Mucosa of stomach (tissue), 1 donor: Measurements from ENCODE around the gene TMEM106C.

Experiments
- H3K27me3 ChIP-seq: one replicate; pipeline ENCODE4 v1.7.0; 2013; ENCODE audit warnings: mild to moderate bottlenecking, low read length; ENCODE audit not compliant: control insufficient read depth, insufficient read depth
- H3K36me3 ChIP-seq: one replicate; pipeline ENCODE4 v1.7.0; 2013; ENCODE audit warnings: low read length; ENCODE audit not compliant: control insufficient read depth, insufficient read depth
- H3K4me1 ChIP-seq: one replicate; pipeline ENCODE4 v1.7.0; 2013; ENCODE audit warnings: mild to moderate bottlenecking, low read length; ENCODE audit not compliant: control insufficient read depth, insufficient read depth
- H3K4me3 ChIP-seq: one replicate; pipeline ENCODE4 v1.7.0; 2013; ENCODE audit warnings: low read length
- H3K9ac ChIP-seq: one replicate; pipeline ENCODE4 v1.7.0; 2013; ENCODE audit warnings: mild to moderate bottlenecking, low read length, moderate library complexity
- H3K9me3 ChIP-seq: one replicate; pipeline ENCODE4 v1.7.0; 2013; ENCODE audit warnings: mild to moderate bottlenecking, low read length, moderate library complexity; ENCODE audit not compliant: control insufficient read depth
- donor health status: Pancreatic carcinoma.

TMEM106C gene

DNA sequence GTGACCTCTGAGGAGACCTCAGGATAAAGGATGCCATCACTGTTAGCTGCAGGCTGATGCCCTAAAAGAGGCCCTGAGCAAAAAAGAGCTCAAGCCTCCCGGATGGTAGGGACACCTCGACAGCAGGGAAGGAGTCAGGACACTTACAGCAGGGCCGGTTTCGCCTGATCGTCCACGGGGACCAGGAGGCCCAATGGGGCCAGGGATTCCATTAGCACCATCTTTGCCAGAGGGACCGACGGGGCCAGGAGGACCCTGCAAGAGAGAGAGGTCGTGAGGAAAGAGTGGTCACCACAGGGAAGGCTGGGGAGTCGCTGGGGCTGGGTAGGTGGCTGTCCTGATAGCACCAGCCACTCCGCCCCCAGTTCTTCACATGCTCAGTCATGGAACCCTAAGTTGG, 12.4 kb downstream of the TMEM106C start:
- no peak overlapping the region for H3K4me3 ChIP-seq
- no peak overlapping the region for H3K9ac ChIP-seq

DNA sequence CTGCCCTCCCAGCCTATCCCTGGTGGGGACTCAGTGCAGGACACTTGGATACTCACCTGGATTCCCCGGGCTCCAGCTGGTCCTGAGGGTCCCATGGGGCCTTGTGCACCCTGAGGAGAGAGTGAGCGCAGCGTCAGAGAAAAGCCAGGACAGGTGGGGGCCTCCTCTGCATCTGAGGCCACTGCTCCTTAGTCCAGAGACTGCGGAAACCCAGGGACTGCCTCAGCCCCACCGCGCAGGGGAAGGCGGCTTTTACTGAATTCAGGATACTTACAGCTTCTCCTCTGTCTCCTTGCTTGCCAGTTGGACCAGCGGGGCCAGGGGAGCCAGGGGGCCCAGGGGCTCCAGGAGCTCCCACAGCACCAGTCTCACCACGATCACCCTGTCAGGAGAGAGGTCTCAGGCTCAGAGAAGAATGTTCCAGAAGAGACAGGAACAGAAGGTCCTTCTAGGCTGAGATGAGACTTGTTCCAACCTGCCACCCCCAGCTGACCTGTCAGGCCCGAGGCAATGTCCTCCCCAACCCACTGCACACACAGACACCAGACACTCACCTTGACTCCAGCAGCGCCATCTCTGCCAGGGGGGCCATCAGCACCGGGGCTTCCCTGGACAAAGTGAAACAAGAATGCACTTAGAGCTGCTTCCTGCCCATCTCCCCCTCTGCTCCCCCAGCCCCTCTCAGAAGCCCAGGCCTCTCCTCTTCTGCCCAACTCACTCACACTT, 13.8 kb downstream of the TMEM106C start:
- H3K27me3 ChIP-seq: peaks cover 40% of the 10 kb centered on the region
- H3K4me3 ChIP-seq: no peak overlapping the region
- no peaks in the 10 kb centered on the region for H3K36me3 ChIP-seq
- no peaks in the 10 kb centered on the region for H3K9me3 ChIP-seq
- peaks cover 12% of the 10 kb centered on the region for H3K4me1 ChIP-seq
- no peak overlapping the region for H3K9ac ChIP-seq

More for the DNA sequence above, 12.4 kb downstream of the TMEM106C start:
- Histone ChIP-seq H3K4me1 (peaks cover 5% of the 10 kb centered on the region), H3K27me3 (peaks cover 26% of the 10 kb centered on the region), H3K36me3 (no peaks in the 10 kb centered on the region), H3K9me3 (no peaks in the 10 kb centered on the region)

DNA sequence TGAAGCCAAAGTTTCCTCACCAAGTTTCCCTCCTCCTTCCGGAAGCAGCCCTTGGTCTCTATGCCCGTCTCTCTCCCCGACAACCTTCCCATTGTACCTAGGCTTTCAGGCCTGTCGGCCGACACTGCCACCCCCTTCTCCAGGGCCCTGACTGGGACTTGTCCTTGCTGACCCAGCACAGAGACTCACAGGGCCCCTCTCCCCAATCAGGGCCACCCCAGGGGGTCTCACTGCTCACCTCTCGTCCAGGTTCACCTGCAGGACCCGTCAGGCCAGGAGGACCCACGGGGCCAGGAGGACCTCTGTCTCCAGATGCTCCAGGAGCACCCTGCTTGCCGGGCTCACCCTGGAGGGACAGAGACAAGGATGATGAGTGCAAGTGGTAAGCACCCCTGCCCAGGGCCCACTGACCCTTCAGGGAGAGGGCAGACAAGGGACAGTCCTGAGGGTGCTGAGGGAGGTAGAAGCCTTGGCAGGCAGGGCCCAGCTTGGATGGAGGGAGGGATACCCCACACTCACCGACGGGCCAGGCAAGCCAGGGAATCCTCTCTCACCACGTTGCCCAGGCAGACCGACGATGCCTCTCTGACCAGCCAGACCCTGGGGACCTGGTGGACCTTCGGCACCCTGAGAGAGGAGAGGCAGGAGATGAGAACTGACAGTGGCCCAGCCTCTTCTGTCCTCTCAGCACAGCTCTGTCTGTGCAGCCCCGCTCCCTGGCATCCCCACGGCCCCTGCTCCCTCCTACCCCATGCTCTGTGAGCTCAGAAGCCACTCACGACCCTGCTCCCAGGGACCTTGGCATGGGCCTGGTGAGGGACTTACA, 14.6 kb downstream of the TMEM106C start:
- Histone ChIP-seq H3K36me3 (no peaks in the 10 kb centered on the region), H3K4me1 (peaks cover 7% of the 10 kb centered on the region), H3K9me3 (no peaks in the 10 kb centered on the region), H3K27me3 (peaks cover 43% of the 10 kb centered on the region), H3K9ac (no peak overlapping the region), H3K4me3 (no peak overlapping the region)

DNA sequence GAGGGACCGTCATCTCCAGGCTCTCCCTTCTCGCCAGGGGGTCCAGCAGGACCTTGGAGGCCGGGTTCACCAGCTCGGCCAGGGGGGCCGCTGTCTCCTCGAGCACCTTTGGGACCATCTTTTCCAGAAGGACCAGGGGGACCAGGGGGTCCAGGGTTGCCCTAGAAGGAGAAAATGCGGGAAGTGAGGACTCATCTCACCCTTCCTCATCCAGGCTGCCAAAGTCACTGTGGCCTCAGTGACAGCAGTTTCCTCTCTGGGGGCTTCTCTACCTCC, 15.1 kb downstream of the TMEM106C start:
- Histone ChIP-seq H3K27me3 (peaks cover 43% of the 10 kb centered on the region), H3K9me3 (no peaks in the 10 kb centered on the region), H3K4me1 (peaks cover 7% of the 10 kb centered on the region), H3K9ac (no peak overlapping the region), H3K36me3 (no peaks in the 10 kb centered on the region), H3K4me3 (no peak overlapping the region)

DNA sequence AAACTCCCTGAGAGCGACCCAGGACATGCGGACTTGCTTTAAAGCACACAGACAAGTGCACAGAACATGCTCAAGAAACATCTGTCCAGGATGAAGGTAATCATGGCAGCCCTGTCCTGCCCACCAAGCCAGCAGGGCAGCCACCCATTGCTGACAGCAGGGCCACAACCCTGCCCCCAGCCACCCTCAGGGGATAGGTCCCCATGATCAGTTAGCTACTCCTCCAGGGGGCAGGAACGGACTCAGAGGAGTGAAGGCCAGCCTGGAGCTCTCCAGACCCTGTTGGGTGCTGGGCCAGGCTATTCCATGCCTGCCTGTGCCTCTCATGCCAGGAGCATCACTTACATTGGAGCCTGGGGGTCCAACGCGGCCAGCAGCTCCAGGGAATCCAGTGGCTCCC, 15.8 kb downstream of the TMEM106C start:
- Histone ChIP-seq H3K9me3 (no peaks in the 10 kb centered on the region), H3K4me3 (no peak overlapping the region), H3K27me3 (peaks cover 45% of the 10 kb centered on the region), H3K4me1 (peaks cover 7% of the 10 kb centered on the region), H3K36me3 (no peaks in the 10 kb centered on the region), H3K9ac (no peak overlapping the region)

DNA sequence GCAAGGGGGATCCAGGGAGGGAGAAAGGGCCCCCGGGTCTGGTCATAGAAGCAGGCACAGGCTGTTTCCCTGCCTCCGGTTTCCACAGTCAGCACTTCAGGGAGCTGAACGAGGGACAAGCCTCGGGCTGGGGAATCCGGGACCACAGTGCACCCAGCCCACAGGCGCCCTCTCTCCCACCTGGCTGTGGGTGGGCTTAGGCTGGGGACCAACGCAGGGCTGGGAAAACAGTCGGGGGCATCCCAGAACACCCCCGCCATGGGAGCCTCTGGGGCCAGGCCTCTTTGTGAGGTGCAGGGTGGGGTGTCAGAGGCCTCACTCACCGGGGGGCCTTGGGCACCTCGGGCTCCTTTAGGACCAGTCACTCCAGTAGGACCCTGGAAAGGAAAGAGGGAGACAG, 16.3 kb downstream of the TMEM106C start:
- no peaks in the 10 kb centered on the region for H3K36me3 ChIP-seq
- no peak overlapping the region for H3K4me3 ChIP-seq

DNA sequence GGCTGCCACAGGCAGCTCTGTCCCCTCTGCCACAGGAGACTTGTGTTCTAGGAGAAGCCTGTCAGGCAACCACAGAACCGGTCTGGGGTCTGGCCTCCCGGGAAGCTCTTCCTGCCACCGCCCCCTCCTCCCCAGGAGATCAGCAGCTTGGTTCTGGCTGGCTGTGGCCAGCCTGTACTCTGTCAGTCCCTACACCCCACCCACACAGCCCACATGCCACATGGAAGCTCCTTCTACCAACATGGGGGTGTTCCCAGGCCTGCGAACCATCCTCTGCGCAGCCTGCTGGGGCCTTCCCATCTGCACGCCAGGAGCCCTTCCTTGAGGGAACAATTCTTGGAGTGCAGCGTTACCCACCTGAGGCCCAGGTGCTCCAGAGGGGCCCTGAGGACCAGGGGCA, 16.8 kb downstream of the TMEM106C start:
- Histone ChIP-seq H3K9ac (no peak overlapping the region), H3K36me3 (no peaks in the 10 kb centered on the region), H3K9me3 (no peaks in the 10 kb centered on the region), H3K4me3 (no peak overlapping the region), H3K27me3 (peaks cover 35% of the 10 kb centered on the region), H3K4me1 (peaks cover 7% of the 10 kb centered on the region)

More for the DNA sequence above, 16.3 kb downstream of the TMEM106C start:
- H3K27me3 ChIP-seq: peaks cover 39% of the 10 kb centered on the region
- no peaks in the 10 kb centered on the region for H3K9me3 ChIP-seq
- H3K4me1 ChIP-seq: peaks cover 7% of the 10 kb centered on the region
- H3K9ac ChIP-seq: no peak overlapping the region

DNA sequence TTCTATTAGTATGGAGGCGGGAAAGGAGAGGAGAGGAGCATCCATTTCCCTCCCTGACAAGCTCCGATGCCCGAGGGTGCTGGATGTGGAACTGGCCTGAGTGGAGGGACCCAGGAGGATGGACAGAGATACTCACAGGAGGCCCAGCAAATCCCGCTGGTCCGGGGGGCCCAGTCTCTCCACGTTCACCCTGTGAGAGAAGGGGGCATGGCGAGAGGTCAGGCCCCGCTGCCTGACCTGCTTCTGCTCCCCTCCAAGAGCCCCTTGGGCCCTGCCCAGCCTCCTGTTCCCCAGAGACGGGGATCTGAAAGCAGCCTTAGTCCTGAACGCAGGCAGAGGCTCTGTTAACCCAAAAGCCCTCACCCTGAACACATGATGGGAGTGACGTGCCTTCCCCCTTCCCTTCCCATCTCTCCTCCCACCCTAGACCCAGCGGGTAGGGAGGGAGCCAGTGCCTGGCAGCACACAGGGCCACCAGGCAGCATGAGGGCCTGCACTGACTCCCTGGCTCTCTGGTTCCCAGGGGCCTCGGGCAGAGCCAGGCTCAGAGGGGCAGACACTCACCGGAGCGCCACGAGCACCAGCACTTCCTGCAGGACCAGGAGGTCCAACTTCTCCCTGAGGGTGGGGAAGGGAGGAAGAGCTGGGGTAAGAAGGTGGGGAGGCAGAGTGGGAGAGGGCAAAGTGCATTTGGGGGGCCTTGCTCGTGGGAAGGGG, 17.5 kb downstream of the TMEM106C start:
- Histone ChIP-seq H3K9me3 (no peaks in the 10 kb centered on the region), H3K36me3 (no peaks in the 10 kb centered on the region), H3K9ac (no peak overlapping the region), H3K4me3 (no peak overlapping the region), H3K27me3 (peaks cover 37% of the 10 kb centered on the region), H3K4me1 (peaks cover 7% of the 10 kb centered on the region)

DNA sequence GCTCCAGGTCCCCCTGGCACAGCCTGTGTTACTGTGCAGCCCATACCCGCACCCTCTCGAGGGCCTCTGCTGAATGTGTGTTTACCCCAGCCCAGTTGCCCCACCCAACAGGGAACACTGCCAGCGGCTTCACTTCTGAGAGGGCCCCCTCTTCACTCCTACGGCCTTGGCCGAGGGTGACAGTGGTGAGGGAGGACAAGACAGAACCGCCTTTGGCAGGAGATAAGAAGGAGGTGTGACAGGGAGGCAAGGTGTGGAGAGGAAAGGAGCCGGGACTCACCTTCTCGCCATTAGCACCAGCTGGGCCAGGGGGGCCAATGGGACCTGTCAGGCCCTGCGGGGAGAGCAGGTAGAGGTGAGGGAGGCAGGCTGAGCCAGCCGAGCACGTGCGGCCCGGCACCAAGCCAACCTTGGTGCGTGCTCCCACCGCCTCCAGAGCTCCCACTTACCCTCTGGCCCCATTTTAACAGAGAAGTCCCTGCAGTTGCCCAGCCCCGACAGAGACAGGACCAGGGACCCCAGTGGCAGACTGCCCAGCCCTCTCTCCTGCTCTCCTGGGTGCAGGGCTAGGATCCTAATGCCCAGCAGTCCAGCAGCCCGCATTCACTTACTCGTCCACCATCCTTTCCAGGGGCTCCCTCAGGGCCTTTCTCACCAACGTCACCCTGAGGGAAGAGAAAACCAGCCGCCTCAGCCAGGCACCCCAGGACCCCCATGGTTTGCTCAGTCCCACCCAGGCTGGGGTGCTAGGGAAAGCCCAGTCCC, 18.3 kb downstream of the TMEM106C start:
- no peaks in the 10 kb centered on the region for H3K9me3 ChIP-seq
- H3K27me3 ChIP-seq: peaks cover 34% of the 10 kb centered on the region
- H3K4me3 ChIP-seq: no peak overlapping the region
- H3K9ac ChIP-seq: no peak overlapping the region
- H3K36me3 ChIP-seq: no peaks in the 10 kb centered on the region
- H3K4me1 ChIP-seq: peaks cover 7% of the 10 kb centered on the region

DNA sequence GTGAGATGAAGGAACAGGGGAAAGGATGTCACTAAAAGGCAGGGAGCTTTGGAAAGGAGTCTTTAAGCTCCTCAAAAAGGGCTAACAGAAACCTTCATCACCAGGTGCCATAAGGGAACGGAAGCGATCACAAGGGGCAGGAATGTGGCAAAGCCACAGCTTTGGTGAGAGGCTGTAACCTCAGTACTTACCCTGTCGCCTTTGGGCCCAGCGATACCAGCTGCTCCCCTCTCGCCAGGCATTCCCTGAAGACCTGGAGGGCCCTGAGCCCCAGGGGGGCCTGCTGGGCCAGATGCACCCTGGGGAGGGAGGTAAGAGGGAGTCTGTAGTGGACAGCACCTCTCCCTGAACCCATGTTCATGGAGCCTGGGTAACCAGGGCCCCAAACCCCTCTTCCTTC, 18.9 kb downstream of the TMEM106C start:
- Histone ChIP-seq H3K4me3 (no peak overlapping the region), H3K36me3 (no peaks in the 10 kb centered on the region), H3K9me3 (no peaks in the 10 kb centered on the region)

DNA sequence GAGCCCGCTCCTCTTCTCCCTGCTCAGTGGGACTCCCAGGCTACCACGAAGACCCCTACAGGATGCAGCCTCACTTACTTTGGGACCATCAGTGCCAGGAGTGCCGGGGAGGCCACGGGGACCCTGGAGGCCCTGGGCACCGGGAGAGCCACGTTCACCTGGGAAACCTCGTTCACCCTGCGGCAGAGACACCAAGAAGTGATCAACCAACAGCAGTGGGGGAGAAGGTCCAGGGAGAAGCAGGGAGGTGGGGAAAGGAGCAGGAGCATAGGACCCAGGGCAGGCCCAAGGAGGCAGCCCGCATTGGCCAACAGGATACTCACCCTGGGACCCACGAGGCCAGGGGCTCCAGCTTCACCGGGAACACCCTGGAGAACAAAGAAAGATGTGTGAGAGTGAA, 19.4 kb downstream of the TMEM106C start:
- Histone ChIP-seq H3K4me1 (peaks cover 7% of the 10 kb centered on the region), H3K9me3 (no peaks in the 10 kb centered on the region), H3K9ac (no peak overlapping the region), H3K4me3 (no peak overlapping the region), H3K27me3 (peaks cover 31% of the 10 kb centered on the region), H3K36me3 (no peaks in the 10 kb centered on the region)

More for the DNA sequence above, 18.9 kb downstream of the TMEM106C start:
- H3K9ac ChIP-seq: no peak overlapping the region
- peaks cover 31% of the 10 kb centered on the region for H3K27me3 ChIP-seq
- H3K4me1 ChIP-seq: peaks cover 7% of the 10 kb centered on the region
